Smooth muscle cell (in vitro differentiated cells): ENCODE data around the gene TNFSF4. TPM values are rescaled to one million over a fixed set of nuclear protein-coding genes. Genes with fewer than 3 reads are reported as not detected.

Experiments used
- DNase-seq: peaks from one replicate; lab custom pipeline; 2025; ENCODE audit not compliant: unreplicated experiment; lab: John Stamatoyannopoulos, UW
- H2AFZ ChIP-seq: fragments of 200-600 bp; sonication (generic); 2 replicates; pipeline ENCODE4 v1.6.0; 2016; ENCODE audit warnings: antibody characterized with exemption, low read depth, mild to moderate bottlenecking
- H3F3A ChIP-seq: fragments of 200-600 bp; sonication (generic); 2 replicates; pipeline ENCODE4 v1.6.0; 2017; ENCODE audit warnings: antibody characterized with exemption, low read depth
- H3K27ac ChIP-seq: fragments of 200-600 bp; sonication (generic); 2 replicates; pipeline ENCODE4 v1.5.1; 2016; ENCODE audit warnings: low read depth, mild to moderate bottlenecking
- H3K27me3 ChIP-seq: fragments of 200-600 bp; sonication (generic); 2 replicates; pipeline ENCODE4 v1.6.1; 2016; ENCODE audit warnings: low read depth, mild to moderate bottlenecking
- H3K36me3 ChIP-seq: fragments of 200-600 bp; sonication (generic); 2 replicates; pipeline ENCODE4 v1.5.1; 2016; ENCODE audit warnings: low read depth
- H3K4me1 ChIP-seq: fragments of 200-600 bp; sonication (generic); 2 replicates; pipeline ENCODE4 v1.5.1; 2016; ENCODE audit warnings: low read depth
- H3K4me2 ChIP-seq: fragments of 200-600 bp; sonication (generic); 2 replicates; pipeline ENCODE4 v1.6.0; 2016; ENCODE audit warnings: mild to moderate bottlenecking
- H3K4me3 ChIP-seq: fragments of 200-600 bp; sonication (generic); 2 replicates; pipeline ENCODE4 v1.5.1; 2016; ENCODE audit warnings: mild to moderate bottlenecking
- H3K79me2 ChIP-seq: fragments of 200-600 bp; sonication (generic); 2 replicates; pipeline ENCODE4 v1.6.0; 2016; ENCODE audit warnings: low read depth, mild to moderate bottlenecking
- H3K9ac ChIP-seq: fragments of 200-600 bp; sonication (generic); 2 replicates; pipeline ENCODE4 v1.6.0; 2016; ENCODE audit warnings: low read depth
- H3K9me3 ChIP-seq: fragments of 200-600 bp; sonication (generic); replicated peaks from 2 replicates; pipeline ENCODE4 v1.5.1; 2016; ENCODE audit warnings: low read depth
- H4K20me1 ChIP-seq: fragments of 200-600 bp; sonication (generic); 2 replicates; pipeline ENCODE4 v1.6.0; 2016; ENCODE audit warnings: low read depth
- WGBS: methylation state at CpG from one replicate; pipeline ENCODE4 v1.1.7; 2016; ENCODE audit warnings: low lambda C conversion rate; 5-methylcytosine and 5-hydroxymethylcytosine counted together
- polyA plus RNA-seq: library from polyadenylated mRNA; unstranded; fragments of >200 nt; fragmentation: Nextera tagmentation; extraction: Ambion mirVana; gene quantifications from 2 replicates; pipeline ENCODE4 v1.2.1, GENCODE V29; 2016
- total RNA-seq: library from RNA; depleted of rRNA; stranded (reverse); fragments of >200 nt; gene quantifications from 2 replicates; pipeline ENCODE4 v1.2.3, GENCODE V29; 2014
- TF ChIP-seq, protein P1 (sequence below): fragments of 200-600 bp; sonication (generic); IDR thresholded peaks from 2 replicates; pipeline ENCODE4 v1.5.1; 2017; ENCODE audit warnings: borderline replicate concordance, mild to moderate bottlenecking, antibody characterized with exemption; ENCODE audit not compliant: insufficient read depth, poor library complexity, severe bottlenecking

TNFSF4 gene
- total and polyA plus RNA-seq, 2 experiments from 2014 or later, result 1.0 to 4.5 TPM

DNA sequence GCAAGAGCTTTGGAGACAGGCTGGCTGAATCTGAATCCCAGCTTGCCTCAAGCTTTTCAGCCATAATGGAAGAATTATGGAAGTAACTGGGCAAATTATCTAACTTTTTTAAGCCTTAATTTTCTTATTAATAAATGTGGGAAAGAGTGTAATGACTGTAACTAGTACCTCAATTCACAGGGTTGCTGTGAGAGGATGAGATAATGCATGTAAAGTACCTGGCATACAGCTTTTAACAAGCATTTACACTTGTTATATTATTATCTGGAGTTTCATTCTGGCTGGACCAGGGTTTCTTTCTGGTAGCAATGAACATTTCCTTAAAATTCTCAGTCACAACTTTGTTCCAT, 15.9 kb upstream of the TNFSF4 start:
- no peaks in the 10 kb centered on the region for H3K79me2 ChIP-seq
- no peak overlapping the region for H3K4me2 ChIP-seq
- no peak overlapping the region for H3K27ac ChIP-seq

DNA sequence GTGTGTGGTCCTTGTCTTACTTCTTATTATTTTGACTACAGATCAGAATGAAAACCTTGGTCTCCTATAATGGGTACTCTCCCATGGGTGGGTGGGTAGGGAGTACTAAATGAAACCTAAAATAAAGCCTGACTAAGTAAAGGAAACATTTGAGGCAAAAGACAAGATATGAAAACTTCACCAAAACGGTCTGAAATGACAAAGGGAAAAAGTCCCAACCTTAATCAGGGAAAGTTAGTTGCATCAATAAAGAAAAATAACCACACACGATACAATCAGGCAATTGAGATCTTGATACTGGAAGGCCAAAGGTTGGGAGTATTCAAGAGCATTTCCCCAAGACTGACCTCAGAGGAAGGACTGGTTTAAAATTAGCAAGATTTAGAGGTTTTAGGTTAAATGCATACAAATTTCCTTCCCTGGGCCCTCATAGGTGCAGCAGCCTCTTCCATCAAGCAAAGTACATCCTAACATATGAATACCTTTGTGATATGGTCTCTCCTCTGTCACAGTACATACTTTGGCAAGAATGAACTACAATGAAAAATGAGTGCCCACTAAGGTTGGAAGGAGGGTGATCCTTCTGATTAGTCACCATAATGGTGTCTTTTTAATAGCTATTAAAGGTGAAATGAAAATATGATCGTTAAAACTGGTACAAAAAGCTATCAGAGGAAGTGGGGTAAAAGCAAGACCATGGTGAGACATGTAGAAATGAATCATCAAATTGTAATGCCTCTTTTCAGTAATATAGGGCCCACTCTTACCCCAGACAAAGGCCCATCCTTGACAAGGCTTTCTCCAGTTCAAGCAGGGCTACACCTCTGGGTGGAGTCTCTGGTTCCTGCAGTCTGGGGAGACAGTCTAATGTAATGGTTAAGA, 15.3 kb upstream of the TNFSF4 start:
- no peaks in the 10 kb centered on the region for H3K36me3 ChIP-seq
- H3K27ac ChIP-seq, result no peak overlapping the region
- no peak overlapping the region for H3K4me3 ChIP-seq
- no peaks in the 10 kb centered on the region for H3K27me3 ChIP-seq
- no peak overlapping the region for H3K9ac ChIP-seq
- H3K4me2 ChIP-seq, result no peak overlapping the region
- TF ChIP-seq, protein P1, sequence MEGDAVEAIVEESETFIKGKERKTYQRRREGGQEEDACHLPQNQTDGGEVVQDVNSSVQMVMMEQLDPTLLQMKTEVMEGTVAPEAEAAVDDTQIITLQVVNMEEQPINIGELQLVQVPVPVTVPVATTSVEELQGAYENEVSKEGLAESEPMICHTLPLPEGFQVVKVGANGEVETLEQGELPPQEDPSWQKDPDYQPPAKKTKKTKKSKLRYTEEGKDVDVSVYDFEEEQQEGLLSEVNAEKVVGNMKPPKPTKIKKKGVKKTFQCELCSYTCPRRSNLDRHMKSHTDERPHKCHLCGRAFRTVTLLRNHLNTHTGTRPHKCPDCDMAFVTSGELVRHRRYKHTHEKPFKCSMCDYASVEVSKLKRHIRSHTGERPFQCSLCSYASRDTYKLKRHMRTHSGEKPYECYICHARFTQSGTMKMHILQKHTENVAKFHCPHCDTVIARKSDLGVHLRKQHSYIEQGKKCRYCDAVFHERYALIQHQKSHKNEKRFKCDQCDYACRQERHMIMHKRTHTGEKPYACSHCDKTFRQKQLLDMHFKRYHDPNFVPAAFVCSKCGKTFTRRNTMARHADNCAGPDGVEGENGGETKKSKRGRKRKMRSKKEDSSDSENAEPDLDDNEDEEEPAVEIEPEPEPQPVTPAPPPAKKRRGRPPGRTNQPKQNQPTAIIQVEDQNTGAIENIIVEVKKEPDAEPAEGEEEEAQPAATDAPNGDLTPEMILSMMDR, result no peak
- no peaks in the 10 kb centered on the region for H4K20me1 ChIP-seq
- no peaks in the 10 kb centered on the region for H3K9me3 ChIP-seq
- no peaks in the 10 kb centered on the region for H3F3A ChIP-seq
- no peaks in the 10 kb centered on the region for H3K79me2 ChIP-seq
- H3K4me1 ChIP-seq, result peaks cover 5% of the 10 kb centered on the region
- no peak overlapping the region for H2AFZ ChIP-seq
- 86% methylated on average over 3 of the region's 3 CpGs for WGBS
- DNase-seq, result no peak

More for the DNA sequence above, 15.9 kb upstream of the TNFSF4 start:
- Histone ChIP-seq H3K9me3 (no peaks in the 10 kb centered on the region), H3K36me3 (no peaks in the 10 kb centered on the region), H3K4me1 (peaks cover 5% of the 10 kb centered on the region), H2AFZ (no peak overlapping the region), H3F3A (no peaks in the 10 kb centered on the region), H4K20me1 (no peaks in the 10 kb centered on the region), H3K4me3 (no peak overlapping the region), H3K27me3 (no peaks in the 10 kb centered on the region), H3K9ac (no peak overlapping the region)
- no peak for DNase-seq
- TF ChIP-seq, protein P1, result no peak

DNA sequence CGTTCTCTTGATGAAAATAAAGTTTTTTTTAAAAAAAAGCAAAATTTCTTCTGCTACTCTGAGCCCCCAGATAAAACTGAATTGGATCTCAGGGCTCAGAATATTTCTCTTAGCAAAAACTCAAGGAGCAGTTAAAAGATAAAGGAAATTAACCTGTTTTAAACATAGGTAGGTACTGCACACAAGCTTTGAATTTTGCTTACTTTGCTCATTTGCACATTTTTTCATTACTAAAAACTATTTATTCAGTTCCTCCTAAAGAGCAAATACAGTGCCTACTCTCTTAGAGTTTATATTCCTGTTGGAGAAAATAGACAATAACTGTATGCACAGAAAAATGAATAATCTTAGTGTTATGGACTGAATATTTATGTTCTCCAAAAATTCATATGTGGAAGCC, 13.0 kb upstream of the TNFSF4 start:
- Histone ChIP-seq H3K9ac (no peak overlapping the region), H4K20me1 (no peaks in the 10 kb centered on the region), H3K4me3 (no peak overlapping the region), H3K27me3 (no peaks in the 10 kb centered on the region), H3K4me2 (no peak overlapping the region), H2AFZ (no peak overlapping the region), H3K79me2 (no peaks in the 10 kb centered on the region), H3K4me1 (peaks cover 5% of the 10 kb centered on the region), H3K27ac (no peak overlapping the region), H3K9me3 (no peaks in the 10 kb centered on the region), H3F3A (no peaks in the 10 kb centered on the region), H3K36me3 (no peaks in the 10 kb centered on the region)
- no peak for DNase-seq
- TF ChIP-seq, protein P1, result no peak
- 98% methylated on average over 1 of the region's 1 CpG for WGBS

DNA sequence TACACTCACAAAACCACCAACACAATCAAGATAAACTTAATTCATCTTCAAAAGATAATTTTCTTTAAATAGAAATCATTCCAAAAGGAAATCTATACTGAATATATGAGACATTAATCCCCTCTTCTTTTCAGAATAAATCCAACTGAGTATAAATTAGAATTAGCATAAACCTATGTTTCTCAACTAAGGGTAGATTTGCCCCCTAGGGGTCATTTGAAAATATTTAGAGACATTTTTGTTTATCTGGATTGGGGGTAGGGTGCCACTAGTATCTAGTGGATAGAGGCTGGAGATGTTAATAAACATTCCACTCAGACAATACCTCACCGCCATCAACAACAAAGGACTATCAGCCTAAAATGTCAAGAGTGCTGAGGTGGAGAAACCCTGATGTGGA, 6.5 kb upstream of the TNFSF4 start:
- Histone ChIP-seq H3K4me3 (no peak overlapping the region), H3K36me3 (no peaks in the 10 kb centered on the region), H3F3A (no peaks in the 10 kb centered on the region), H3K9me3 (no peaks in the 10 kb centered on the region), H3K4me2 (no peak overlapping the region), H3K9ac (no peak overlapping the region), H3K27me3 (no peaks in the 10 kb centered on the region), H2AFZ (no peak overlapping the region), H4K20me1 (no peaks in the 10 kb centered on the region), H3K79me2 (no peaks in the 10 kb centered on the region), H3K4me1 (peaks cover 6% of the 10 kb centered on the region), H3K27ac (no peak overlapping the region)
- 96% methylated on average over 1 of the region's 1 CpG for WGBS
- no peak for DNase-seq
- TF ChIP-seq, protein P1, result no peak
